HG03439 (cell line): ENCODE measurements around the gene NPW.

Experiments used
- ATAC-seq: cut with Tn5 transposase; IDR thresholded peaks from one replicate; pipeline ENCODE4 v1.9.1; 2021; ENCODE audit warnings: mild to moderate bottlenecking, moderate library complexity; ENCODE audit not compliant: unreplicated experiment

Gene NPW

DNA sequence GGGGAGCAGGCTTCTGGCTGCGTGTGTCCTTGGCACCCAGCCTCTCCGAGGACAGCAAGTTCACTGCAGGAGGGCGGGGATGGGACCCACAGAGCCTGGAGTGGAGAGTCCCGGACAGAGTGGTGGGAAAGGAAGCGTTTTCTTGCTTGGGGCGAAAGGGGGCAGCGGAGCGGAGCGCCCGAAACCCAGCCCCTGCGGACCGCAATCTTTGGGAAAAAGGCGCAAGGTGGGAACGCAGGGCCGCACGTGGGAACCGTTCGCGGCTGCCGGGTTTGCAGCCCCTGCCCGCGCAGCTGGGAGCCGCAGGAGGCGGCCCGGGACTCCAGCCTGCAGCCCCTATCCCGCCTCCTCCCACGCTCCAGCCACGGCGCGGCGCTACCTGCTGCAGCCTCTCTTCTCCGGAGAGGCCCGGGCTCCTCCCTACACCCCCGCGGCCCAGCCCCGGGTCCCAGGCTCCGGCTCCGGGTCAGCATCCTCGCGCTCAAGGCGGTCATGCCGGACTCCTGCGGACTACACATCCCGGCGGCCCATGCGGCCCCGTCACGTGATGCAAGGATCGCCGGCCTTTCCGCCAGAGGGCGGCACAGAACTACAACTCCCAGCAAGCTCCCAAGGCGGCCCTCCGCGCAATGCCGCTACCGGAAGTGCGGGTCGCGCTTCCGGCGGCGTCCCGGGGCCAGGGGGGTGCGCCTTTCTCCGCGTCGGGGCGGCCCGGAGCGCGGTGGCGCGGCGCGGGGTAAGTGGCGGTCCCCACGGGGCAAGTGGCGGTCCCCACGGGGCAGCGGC lies 27.9 kb downstream of the NPW start, which contains the start of the genes NTHL1 and TSC2:
TSS of gene NTHL1 (minus strand) at position 505 of the 786 bp plus-strand sequence. CDS start at position 494, 11 bp downstream.
TSS of gene TSC2 (plus strand) at position 656 of the 786 bp plus-strand sequence. CDS start 631 bp downstream, outside the sequence.
- ATAC-seq, result peak; percentile 95

DNA sequence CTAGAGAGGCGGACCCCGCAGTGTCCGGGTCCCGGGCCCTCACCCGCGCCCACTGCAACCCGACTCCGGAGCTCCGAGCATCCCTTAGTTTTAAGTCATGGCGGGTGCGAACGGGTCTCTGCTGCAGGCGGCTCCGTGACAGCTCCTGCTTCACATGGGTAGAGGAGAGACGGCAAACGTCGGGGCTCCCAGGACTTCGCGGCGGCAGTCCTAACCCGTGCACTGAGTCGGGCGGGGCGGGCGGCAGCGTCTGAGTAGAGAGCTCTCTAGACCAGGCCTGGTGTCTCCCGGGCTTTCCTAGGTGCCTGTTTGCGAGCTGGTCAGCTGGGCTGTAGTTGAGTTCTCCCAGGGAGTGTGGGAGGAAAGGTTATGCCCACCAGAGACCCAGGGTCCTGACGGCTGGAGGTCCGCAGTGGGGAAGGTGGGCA lies 28.5 kb downstream of the NPW start:
- no peak for ATAC-seq

DNA sequence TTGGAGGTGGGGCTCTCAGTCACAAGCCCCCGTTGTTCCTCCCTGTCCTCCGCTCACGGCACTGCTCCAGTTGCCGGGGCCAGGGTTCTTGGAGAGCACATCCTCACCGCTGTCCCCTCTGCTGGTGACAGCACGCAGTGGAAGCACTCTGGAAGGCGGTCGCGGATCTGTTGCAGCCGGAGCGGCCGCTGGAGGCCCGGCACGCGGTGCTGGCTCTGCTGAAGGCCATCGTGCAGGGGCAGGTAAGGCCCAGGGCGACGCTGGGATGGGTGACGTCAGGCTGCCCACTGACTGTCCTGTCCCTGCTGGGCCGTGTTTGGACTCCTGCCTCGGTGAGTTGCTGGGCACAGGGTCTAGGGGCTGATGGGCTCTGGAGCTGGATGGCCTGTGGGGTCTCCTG lies 33.6 kb downstream of the NPW start:
- ATAC-seq, result no peak

DNA sequence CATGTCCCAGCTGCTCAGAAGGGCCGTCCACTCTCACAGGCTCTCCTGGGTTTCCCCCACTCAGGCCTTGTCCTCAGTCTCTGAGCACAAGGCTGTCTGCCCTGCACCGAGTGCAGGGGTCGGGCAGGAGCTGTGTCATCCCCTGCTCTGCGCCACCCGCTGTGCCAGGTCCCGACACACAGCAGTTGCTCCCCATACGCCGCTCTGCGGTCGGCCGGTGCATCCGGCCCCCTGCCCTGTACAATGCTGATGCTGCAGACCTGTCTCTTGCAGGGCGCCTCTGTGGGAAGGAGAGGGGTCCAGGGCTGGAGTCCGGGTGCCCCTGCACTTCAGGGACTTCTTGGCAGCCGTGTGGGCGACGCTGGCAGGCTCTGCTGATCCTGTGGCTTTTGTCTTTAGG lies 34.3 kb downstream of the NPW start:
- ATAC-seq, result no peak

DNA sequence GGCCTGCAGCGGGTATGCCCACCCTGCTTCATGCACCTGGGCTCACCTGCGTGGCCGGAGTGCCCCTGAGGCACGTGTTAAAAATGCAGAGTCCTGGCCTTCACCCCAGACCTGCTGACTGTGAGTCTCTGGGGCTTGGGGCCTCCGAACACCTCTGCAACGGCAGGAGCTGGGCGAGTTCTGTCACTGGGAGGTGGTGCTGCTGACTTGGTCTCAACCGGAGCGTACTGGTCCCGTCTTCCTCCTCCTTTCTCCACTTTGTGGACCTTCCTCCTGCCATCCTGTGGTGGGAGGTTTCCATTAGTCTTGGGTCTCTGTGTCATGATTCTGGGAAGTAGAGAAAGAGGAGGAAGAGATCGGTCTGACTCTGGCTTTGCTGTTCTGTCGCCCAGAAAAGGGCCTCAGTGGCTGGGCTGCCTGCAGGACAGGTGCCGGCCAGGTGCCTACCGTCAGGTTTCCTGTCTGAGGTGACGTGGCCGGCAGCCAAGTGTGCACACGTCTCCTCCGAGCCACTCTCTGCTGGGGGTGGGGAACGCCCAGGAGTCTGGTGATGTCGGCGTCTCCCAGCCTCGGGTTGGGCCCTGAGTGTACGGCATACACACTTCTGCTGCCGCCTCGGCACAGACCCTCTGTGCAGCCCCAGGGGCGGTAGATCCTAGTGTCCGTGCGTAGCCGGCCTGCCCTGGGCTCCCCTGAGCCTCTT lies 35.1 kb downstream of the NPW start:
- no peak for ATAC-seq

DNA sequence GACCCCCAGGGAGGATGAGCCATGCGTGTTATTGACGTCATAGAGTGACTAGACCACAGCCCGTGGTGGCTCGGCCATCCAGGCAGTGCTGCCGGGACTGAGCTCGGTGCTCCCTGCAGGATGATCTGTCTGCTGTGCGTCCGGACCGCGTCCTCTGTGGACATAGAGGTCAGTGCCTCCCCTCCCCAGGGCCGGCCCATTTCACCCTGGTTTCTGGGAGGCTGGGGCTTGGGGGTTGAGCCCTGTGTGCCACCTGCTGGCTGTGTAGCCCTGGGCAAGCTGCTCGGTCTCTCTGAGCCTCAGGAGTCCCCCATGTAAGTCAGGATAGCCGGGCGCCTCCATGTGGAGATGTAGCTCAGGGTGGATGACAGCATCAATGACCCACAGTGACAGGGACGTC lies 36.5 kb downstream of the NPW start:
- no peak for ATAC-seq

DNA sequence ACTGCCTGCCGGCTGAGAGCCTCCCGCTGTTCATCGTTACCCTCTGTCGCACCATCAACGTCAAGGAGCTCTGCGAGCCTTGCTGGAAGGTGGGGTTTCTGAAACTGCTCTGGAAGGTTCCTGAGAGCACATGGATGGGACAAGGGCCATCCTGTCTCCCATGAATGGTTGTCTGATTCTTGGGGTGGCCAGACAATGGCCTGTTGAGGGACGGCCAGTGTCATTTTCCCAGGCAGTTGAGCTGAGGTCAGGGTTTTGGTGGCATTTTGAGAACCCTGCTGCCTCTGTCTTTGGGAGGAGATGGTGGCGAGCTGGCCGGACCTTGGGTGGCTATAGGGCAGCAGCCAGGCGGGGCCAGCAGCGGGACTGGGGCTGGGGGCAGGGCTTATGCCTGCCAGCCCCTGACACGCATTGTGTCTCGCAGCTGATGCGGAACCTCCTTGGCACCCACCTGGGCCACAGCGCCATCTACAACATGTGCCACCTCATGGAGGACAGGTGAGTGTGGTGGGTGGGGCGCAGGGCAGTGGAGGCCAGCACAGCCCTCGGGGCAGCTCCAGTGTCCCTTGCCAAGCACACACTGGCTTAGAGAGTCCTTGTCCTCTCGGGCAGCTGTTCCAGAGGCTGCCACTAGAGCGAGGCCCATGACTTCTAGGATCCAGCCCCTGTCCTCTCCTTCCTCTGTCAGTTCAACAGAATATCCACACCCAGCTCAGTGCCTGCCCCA lies 37.3 kb downstream of the NPW start:
- no peak for ATAC-seq

DNA sequence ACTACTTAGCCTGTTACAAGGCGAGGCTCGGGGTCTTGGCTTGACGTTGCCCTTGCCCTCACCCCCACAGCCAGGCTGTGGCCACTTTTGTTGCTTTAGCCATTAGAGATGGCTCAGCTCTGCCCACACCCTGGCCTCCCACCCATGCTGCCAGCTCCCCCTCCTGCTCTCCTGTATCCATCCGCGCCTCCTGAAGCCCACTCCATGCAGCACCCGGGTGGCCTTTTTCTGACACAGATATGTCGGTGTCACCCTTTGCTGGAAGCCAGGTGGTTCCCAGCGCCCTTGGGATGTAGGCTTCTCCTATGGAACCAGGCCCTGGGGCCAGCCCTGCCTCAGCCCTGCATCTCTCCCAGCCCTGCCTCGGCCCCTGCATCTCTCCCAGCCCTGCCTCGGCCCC lies 37.9 kb downstream of the NPW start:
- ATAC-seq, result no peak

DNA sequence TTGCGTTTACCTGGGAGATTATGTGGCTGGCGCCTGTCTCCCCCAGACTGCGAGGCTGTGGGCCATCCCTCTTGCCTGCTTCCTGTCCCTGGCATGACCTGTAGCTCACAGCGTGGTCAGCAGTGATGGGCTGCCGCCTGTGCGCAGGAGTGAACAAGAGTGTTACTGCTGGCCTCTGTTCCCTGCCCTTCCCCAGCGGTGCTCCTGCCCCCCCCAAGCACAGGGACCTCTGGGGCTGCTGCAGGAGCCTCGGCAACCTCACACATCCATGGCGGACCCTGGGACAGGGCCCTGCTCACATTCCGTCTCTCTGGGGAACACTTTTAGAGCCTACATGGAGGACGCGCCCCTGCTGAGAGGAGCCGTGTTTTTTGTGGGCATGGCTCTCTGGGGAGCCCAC lies 38.8 kb downstream of the NPW start:
- ATAC-seq, result no peak

DNA sequence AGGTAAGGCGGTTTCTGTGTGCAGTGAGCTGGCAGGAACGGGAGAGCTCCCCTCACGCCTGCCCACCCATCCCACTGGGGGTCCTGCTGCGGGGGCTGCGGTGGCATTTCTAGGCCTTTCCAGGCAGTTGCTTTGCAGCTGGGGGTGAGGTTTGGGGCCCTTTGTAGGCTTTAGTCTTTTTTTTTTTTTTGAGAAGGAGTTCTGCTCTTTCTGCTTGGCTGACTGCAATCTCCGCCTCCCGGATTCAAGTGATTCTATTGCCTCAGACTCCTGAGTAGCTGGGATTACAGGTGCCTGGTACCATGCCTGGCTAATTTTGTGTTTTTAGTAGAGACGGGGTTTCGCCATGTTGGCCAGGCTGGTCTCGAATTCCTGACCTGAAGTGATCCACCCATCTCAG lies 39.3 kb downstream of the NPW start:
- no peak for ATAC-seq

DNA sequence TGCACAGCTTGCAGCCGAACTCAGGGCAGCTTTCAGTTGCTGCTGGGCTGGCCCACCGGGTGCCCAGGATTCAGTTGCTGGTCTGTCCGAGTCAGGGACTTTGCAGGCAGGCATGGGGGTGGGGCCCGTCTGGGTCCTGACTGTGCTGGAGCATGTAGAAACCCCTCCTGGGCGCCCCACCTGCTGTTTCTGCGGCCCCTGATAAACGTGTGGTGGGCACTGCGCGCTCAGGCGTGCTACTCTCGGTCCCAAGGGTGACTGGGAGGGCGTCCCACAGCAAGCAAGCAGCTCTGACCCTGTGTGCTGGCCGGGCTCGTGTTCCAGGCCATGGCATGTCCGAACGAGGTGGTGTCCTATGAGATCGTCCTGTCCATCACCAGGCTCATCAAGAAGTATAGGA lies 40.8 kb downstream of the NPW start:
- no peak for ATAC-seq

DNA sequence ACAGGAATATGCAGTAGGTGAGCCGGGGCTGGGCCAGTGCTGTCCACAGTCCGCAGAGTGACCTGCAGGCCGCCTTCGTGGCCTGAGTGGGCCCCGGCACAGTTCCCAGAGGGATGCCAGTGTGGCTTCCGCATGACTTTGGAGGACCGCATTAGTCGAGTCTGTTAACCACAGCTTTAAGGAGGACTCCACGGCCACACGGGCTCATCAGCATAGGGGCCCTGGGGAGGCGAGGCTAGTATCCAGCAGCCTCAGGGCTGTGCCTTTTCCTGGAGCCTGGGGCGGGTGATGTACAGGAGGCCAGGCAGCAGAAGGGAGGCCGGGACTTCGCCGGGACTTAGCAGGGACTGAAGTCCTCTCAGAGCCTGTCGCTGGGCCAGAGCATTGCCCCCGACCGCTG lies 41.4 kb downstream of the NPW start:
- ATAC-seq, result no peak

DNA sequence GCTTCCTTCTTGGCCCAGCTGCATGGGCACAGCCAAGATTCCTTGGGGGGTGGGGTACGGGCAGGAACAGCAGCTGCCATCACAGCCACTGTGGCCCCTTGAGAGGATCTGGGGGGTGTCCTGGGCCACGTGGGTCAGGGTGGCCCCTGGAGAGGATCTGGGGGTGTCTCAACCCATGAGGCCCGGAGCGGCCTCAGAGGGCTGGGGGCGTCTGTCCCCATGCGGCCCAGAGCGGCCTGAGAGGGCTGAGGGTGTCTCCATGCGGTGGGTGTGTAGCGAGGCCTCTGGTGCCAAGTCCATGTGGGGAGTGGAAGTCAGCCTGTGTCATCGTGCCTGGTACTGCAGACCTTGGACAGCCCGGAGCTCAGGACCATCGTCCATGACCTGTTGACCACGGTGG lies 41.9 kb downstream of the NPW start:
- no peak for ATAC-seq

DNA sequence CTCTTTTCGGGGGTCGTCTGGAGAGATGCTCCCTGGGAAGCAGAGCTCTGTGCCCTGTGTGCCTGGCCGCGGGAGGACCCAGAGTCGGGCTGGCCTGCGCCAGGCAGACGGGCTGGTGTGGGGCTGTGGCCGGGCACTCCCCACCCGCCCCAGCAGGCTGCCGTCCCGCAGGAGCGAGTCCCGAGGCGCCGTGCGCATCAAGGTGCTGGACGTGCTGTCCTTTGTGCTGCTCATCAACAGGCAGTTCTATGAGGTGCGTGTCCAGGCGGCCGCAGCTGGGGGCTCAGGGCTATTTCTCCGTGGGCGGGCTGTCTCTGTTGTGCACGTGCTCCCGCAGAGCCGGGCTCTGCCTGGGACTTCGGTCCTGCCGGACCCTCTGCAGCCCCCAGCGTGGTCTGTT lies 43.2 kb downstream of the NPW start:
- no peak for ATAC-seq

DNA sequence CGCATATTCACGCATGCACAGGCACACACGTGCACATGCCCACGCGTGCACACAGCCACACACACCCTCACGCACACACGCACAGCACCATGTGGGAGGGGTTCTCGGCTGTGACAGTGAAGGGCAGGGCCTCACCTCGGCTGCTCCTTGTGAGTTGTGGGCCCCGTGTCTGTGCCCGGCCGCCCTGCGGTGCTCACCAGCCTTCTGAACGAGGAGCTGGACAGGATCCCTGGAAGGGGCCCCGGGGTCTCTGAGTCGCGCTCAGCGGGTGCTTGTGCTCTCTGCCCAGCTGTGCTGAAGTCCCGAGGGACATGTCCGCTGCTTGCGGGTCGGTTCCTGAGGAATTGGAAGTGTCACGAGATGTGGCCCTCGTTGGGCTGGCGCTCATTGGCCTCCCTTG lies 44.3 kb downstream of the NPW start:
- no peak for ATAC-seq

DNA sequence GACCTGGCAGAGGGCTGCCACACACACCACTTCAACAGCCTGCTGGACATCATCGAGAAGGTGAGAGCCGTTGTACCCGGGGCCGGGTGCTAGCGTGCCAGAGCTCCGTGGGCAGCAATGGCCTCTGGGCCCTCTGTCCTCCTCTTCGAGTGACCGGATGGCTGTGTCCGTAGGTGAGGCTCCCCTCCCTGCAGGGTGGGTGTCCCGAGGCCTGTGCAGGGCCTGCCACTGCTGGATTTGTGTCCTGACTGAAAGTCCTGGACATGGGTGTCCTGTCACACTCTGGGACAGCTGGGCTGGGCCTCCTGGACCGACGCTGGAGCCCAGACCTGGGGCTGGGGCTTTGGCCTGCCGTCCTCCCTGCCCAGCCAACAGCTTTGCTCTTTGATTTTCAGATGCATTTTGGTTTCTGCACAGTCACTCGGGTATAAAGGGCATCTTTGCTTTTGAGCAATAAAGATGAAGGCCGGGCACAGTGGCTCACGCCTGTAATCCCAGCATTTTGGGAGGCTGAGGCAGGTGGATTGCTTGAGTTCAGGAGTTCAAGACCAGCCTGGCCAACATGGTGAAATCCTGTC lies 44.9 kb downstream of the NPW start:
- ATAC-seq, result no peak

DNA sequence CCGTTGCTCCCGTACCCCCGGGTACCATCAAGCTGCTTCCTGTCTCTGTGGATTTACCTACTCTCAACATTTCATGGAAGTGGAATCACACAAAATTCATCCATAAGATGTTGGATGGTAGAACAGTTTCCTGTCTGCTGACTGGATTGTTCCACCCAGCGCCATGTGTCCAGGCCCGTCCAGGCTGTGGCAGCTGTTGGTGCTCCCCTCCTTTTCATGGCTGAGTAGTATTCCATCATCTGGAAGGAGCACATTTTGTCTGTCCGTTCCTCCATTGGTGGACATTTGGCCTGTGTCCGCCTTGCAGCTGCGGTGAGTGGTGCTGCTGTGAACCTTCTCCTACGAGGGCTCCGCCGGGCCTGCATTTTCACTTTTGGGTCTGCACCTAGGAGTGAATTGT lies 46.6 kb downstream of the NPW start:
- ATAC-seq, result no peak
